H9 (cell line): ENCODE measurements around the gene ANKRD13D. TPM values are rescaled to one million over a fixed set of nuclear protein-coding genes. Genes with fewer than 3 reads are reported as not detected.

Experiments used
- DNase-seq: peaks from one replicate; pipeline ENCODE4 v3.0.0-alpha.2; 2017
- H2AFZ ChIP-seq: one replicate; pipeline ENCODE4 v1.6.1; 2013; ENCODE audit warnings: mild to moderate bottlenecking, low read length, control low read depth, moderate library complexity
- H2AK5ac ChIP-seq: 2 replicates; pipeline ENCODE4 v1.6.1; 2013; ENCODE audit warnings: low read length, control low read depth, mixed read lengths; ENCODE audit not compliant: insufficient read length
- H2BK120ac ChIP-seq: one replicate; pipeline ENCODE4 v1.6.1; 2013; ENCODE audit warnings: low read depth, mild to moderate bottlenecking, low read length, control low read depth, inconsistent platforms; ENCODE audit not compliant: poor library complexity, severe bottlenecking
- H2BK12ac ChIP-seq: 2 replicates; pipeline ENCODE4 v1.6.1; 2013; ENCODE audit warnings: low read length, control low read depth, mixed read lengths, low read depth; ENCODE audit not compliant: insufficient read length
- H2BK15ac ChIP-seq: 2 replicates; pipeline ENCODE4 v1.6.1; 2013; ENCODE audit warnings: low read depth, low read length, control low read depth
- H2BK20ac ChIP-seq: one replicate; pipeline ENCODE4 v1.6.1; 2013; ENCODE audit warnings: low read depth, mild to moderate bottlenecking, low read length, control low read depth, inconsistent platforms; ENCODE audit not compliant: poor library complexity, severe bottlenecking
- H2BK5ac ChIP-seq: 2 replicates; pipeline ENCODE4 v1.6.1; 2013; ENCODE audit warnings: low read length, control low read depth, mixed read lengths; ENCODE audit not compliant: insufficient read length
- H3K14ac ChIP-seq: 2 replicates; pipeline ENCODE4 v1.6.1; 2013; ENCODE audit warnings: low read length, control low read depth; ENCODE audit not compliant: insufficient read depth
- H3K18ac ChIP-seq: 2 replicates; pipeline ENCODE4 v1.6.1; 2013; ENCODE audit warnings: low read depth, mild to moderate bottlenecking, mixed read lengths, low read length, control low read depth; ENCODE audit not compliant: insufficient read length
- H3K23ac ChIP-seq: 2 replicates; pipeline ENCODE4 v1.6.1; 2013; ENCODE audit warnings: low read length, control low read depth, mixed read lengths, low read depth; ENCODE audit not compliant: insufficient read length
- H3K23me2 ChIP-seq: 2 replicates; pipeline ENCODE4 v1.6.1; 2013; ENCODE audit warnings: low read depth, mild to moderate bottlenecking, mixed read lengths, low read length, control low read depth; ENCODE audit not compliant: insufficient read length, poor library complexity, severe bottlenecking
- H3K27ac ChIP-seq: 2 replicates; pipeline ENCODE4 v1.5.1; 2013; ENCODE audit warnings: low read length, control low read depth, mixed read lengths, low read depth; ENCODE audit not compliant: insufficient read length
- H3K27me3 ChIP-seq: 2 replicates; pipeline ENCODE4 v1.6.1; 2013; ENCODE audit warnings: low read length, control low read depth, inconsistent platforms; ENCODE audit not compliant: insufficient read depth
- H3K4ac ChIP-seq: 2 replicates; pipeline ENCODE4 v1.6.1; 2013; ENCODE audit warnings: low read depth, mild to moderate bottlenecking, control low read depth, inconsistent platforms, low read length, moderate library complexity
- H3K4me1 ChIP-seq: 2 replicates; pipeline ENCODE4 v1.6.1; 2013; ENCODE audit warnings: low read length, control low read depth, inconsistent platforms; ENCODE audit not compliant: insufficient read depth
- H3K4me2 ChIP-seq: 2 replicates; pipeline ENCODE4 v1.6.1; 2013; ENCODE audit warnings: low read length, control low read depth, mixed read lengths; ENCODE audit not compliant: insufficient read length, insufficient read depth
- H3K56ac ChIP-seq: 2 replicates; pipeline ENCODE4 v1.6.1; 2013; ENCODE audit warnings: low read depth, mild to moderate bottlenecking, mixed read lengths, low read length, control low read depth; ENCODE audit not compliant: insufficient read length
- H3K79me1 ChIP-seq: 2 replicates; pipeline ENCODE4 v1.6.1; 2013; ENCODE audit warnings: low read depth, mild to moderate bottlenecking, moderate library complexity, low read length, control low read depth, inconsistent platforms; ENCODE audit not compliant: insufficient read depth, poor library complexity, severe bottlenecking
- H3K79me2 ChIP-seq: 2 replicates; pipeline ENCODE4 v1.6.1; 2013; ENCODE audit warnings: low read length, control low read depth, inconsistent platforms; ENCODE audit not compliant: insufficient read depth
- H3K9ac ChIP-seq: 2 replicates; pipeline ENCODE4 v1.6.1; 2013; ENCODE audit warnings: low read length, control low read depth, mixed read lengths; ENCODE audit not compliant: insufficient read length; ENCODE audit errors: extremely low read depth
- H3K9me3 ChIP-seq: one replicate; pipeline ENCODE4 v1.6.1; 2013; ENCODE audit warnings: low read depth, low read length, inconsistent platforms; ENCODE audit not compliant: control insufficient read depth
- H3T11ph ChIP-seq: one replicate; pipeline ENCODE4 v1.6.1; 2013; ENCODE audit warnings: mild to moderate bottlenecking, low read length, control low read depth, inconsistent platforms
- H4K20me1 ChIP-seq: one replicate; pipeline ENCODE4 v1.6.1; 2013; ENCODE audit not compliant: control insufficient read depth, insufficient read length, insufficient read depth
- H4K5ac ChIP-seq: 2 replicates; pipeline ENCODE4 v1.6.1; 2013; ENCODE audit warnings: low read depth, mild to moderate bottlenecking, mixed read lengths, low read length, control low read depth; ENCODE audit not compliant: insufficient read length
- H4K8ac ChIP-seq: replicated peaks from 2 replicates; pipeline ENCODE4 v1.6.1; 2013; ENCODE audit warnings: low read length, control low read depth, mixed read lengths, low read depth; ENCODE audit not compliant: insufficient read length
- H4K91ac ChIP-seq: 2 replicates; pipeline ENCODE4 v1.6.1; 2013; ENCODE audit warnings: low read depth, mild to moderate bottlenecking, moderate library complexity, mixed read lengths, low read length, control low read depth; ENCODE audit not compliant: insufficient read length
- H3K27ac Mint-ChIP-seq, 3 experiments: 2 replicates in 2 of 3; 3 replicates in 1 of 3; pipeline ENCODE4 v1.8.0; 2020 to 2021; ENCODE audit warnings: mixed read lengths in 3 of 3, mild to moderate bottlenecking in 1 of 3, moderate library complexity in 1 of 3
- H3K27me3 Mint-ChIP-seq: 2 replicates; pipeline ENCODE4 v1.8.0; 2021; ENCODE audit warnings: low read depth, mild to moderate bottlenecking, moderate library complexity, mixed read lengths
- H3K36me3 Mint-ChIP-seq, 3 experiments: 2 replicates in 2 of 3; 3 replicates in 1 of 3; pipeline ENCODE4 v1.8.0; 2020 to 2021; ENCODE audit warnings: low read depth in 3 of 3, mixed read lengths in 3 of 3; ENCODE audit not compliant: insufficient read depth in 1 of 3
- H3K4me1 Mint-ChIP-seq, 2 experiments: 2 replicates each; pipeline ENCODE4 v1.8.0; 2020; ENCODE audit warnings: mixed read lengths in 2 of 2
- H3K4me3 Mint-ChIP-seq, 2 experiments: 2 replicates in 1 of 2; 3 replicates in 1 of 2; pipeline ENCODE4 v1.8.0; 2020 to 2021; ENCODE audit warnings: mild to moderate bottlenecking in 2 of 2, mixed read lengths in 2 of 2, moderate library complexity in 1 of 2
- H3K9me3 Mint-ChIP-seq, 2 experiments: 2 replicates in 1 of 2; 3 replicates in 1 of 2; pipeline ENCODE4 v1.8.0; 2020; ENCODE audit warnings: mild to moderate bottlenecking in 2 of 2, mixed read lengths in 2 of 2, moderate library complexity in 1 of 2
- CTCF ChIP-seq: fragments of 200-600 bp; sonication (generic); conservative IDR thresholded peaks from 3 replicates; pipeline ENCODE4 v1.8.0; 2021; ENCODE audit warnings: antibody characterized with exemption, mild to moderate bottlenecking
- WGBS: extraction: QIAGEN DNeasy Blood & Tissue Kit; methylation state at CpG from one replicate; pipeline ENCODE4 v1.1.7; 2013; ENCODE audit warnings: missing lambda C conversion rate, low lambda C conversion rate, mixed read lengths; ENCODE audit not compliant: insufficient read length; ENCODE audit errors: extremely low coverage; 5-methylcytosine and 5-hydroxymethylcytosine counted together
- total RNA-seq: library from RNA; stranded (reverse); gene quantifications from 2 replicates; pipeline ENCODE4 v1.2.1, GENCODE V29; 2021

The ANKRD13D gene
- total RNA-seq, 1 experiment from 2014 or later: 42.1 TPM

GRCh38 chr11:67253872-67254624 is 35.1 kb upstream of the ANKRD13D start:
- Histone ChIP-seq H3K4me2 (no peak overlapping the region), H2BK12ac (no peak overlapping the region), H3K4ac (no peak overlapping the region), H4K5ac (no peak overlapping the region), H3K79me2 (no peaks in the 10 kb centered on the region), H3K27ac (no peak overlapping the region), H2AK5ac (no peak overlapping the region), H3K27me3 (no peaks in the 10 kb centered on the region), H2BK20ac (no peak overlapping the region), H2BK5ac (no peak overlapping the region), H3T11ph (no peak overlapping the region), H3K23ac (no peak overlapping the region), H4K20me1 (no peaks in the 10 kb centered on the region), H3K9me3 (no peaks in the 10 kb centered on the region), H4K91ac (no peak overlapping the region), H4K8ac (no peak overlapping the region), H2AFZ (no peak overlapping the region), H3K14ac (no peak overlapping the region), H3K56ac (no peak overlapping the region), H3K23me2 (no peaks in the 10 kb centered on the region), H3K18ac (no peak overlapping the region), H2BK15ac (no peak overlapping the region), H2BK120ac (no peak overlapping the region), H3K9ac (no peak overlapping the region), H3K4me1 (no peaks in the 10 kb centered on the region), H3K79me1 (no peaks in the 10 kb centered on the region)
- WGBS: no CpG with 5 or more reads among the region's 14 CpGs
- H3K4me3 Mint-ChIP-seq: no peak overlapping the region
- no peaks in the 10 kb centered on the region for H3K4me1 Mint-ChIP-seq
- no peak for DNase-seq
- H3K9me3 Mint-ChIP-seq: no peaks in the 10 kb centered on the region
- peak overlapping the region in 2 of 3 experiments; percentile 3 to 9; a peak in 3 of 7 replicates for H3K27ac Mint-ChIP-seq
- no peaks in the 10 kb centered on the region for H3K27me3 Mint-ChIP-seq
- peaks cover 58 to 86% (median 80%) of the 10 kb centered on the region in 3 experiments; a peak in 6 of 7 replicates for H3K36me3 Mint-ChIP-seq
- no peak for TF ChIP-seq CTCF
